HepG2 (cell line): ENCODE results near the gene ECHDC1. TPM values are rescaled to one million over a fixed set of nuclear protein-coding genes. Genes with fewer than 3 reads are reported as not detected.
A peak's percentile ranks its signal among the peaks of the same experiment; 100 is the strongest.

Experiments
- ATAD3A ChIP-seq: sonication (generic); formaldehyde crosslinking; IDR thresholded peaks from 2 replicates; pipeline ENCODE4 v1.4.0; 2020; ENCODE audit warnings: missing genetic modification reagents
- EP300 ChIP-seq, 3 experiments: sonication (generic) in 1 of 3; formaldehyde crosslinking in 1 of 3; IDR thresholded peaks; 2 replicates each; pipeline versions ENCODE4 v1.5.1 to v1.6.1; 2011 to 2020; ENCODE audit warnings: low read depth in 2 of 3, low read length in 2 of 3, borderline replicate concordance in 1 of 3, improper control_type of control experiment in 1 of 3, mild to moderate bottlenecking in 1 of 3, missing genetic modification reagents in 1 of 3, moderate library complexity in 1 of 3
- HNF4A ChIP-seq: sonication (generic); formaldehyde crosslinking; IDR thresholded peaks from 2 replicates; pipeline ENCODE4 v1.4.0; 2020; ENCODE audit warnings: missing genetic modification reagents
- NR2F1 ChIP-seq, 2 experiments: fragments of 450-650 bp in 1 of 2; formaldehyde crosslinking in 1 of 2; IDR thresholded peaks; 2 replicates each; pipeline versions ENCODE4 v1.5.0 to v1.6.1; 2016 to 2020; ENCODE audit warnings: mild to moderate bottlenecking in 1 of 2, missing compliant biosample characterization in 1 of 2, missing genetic modification reagents in 1 of 2, moderate library complexity in 1 of 2
- PHF8 ChIP-seq: sonication (generic); formaldehyde crosslinking; IDR thresholded peaks from 2 replicates; pipeline ENCODE4 v1.5.0; 2020; ENCODE audit warnings: missing genetic modification reagents
- RARG ChIP-seq: sonication (generic); formaldehyde crosslinking; IDR thresholded peaks from 2 replicates; pipeline ENCODE4 v1.4.0; 2020; ENCODE audit warnings: low read depth, mild to moderate bottlenecking, missing genetic modification reagents
- RFXANK ChIP-seq: IDR thresholded peaks from 2 replicates; pipeline ENCODE4 v1.6.1; 2016
- SNAI1 ChIP-seq: sonication (generic); formaldehyde crosslinking; IDR thresholded peaks from 2 replicates; pipeline ENCODE4 v1.5.0; 2020; ENCODE audit warnings: mild to moderate bottlenecking, missing genetic modification reagents, borderline replicate concordance
- SP140L ChIP-seq: sonication (generic); formaldehyde crosslinking; IDR thresholded peaks from 2 replicates; pipeline ENCODE4 v1.4.0; 2020; ENCODE audit warnings: missing genetic modification reagents, borderline replicate concordance
- ZFP36 ChIP-seq: fragments of 150-350 bp; IDR thresholded peaks from 2 replicates; pipeline ENCODE4 v1.6.1; 2018; ENCODE audit warnings: borderline replicate concordance, low read length, low read depth; ENCODE audit not compliant: partially characterized antibody
- ZNF124 ChIP-seq: sonication (generic); formaldehyde crosslinking; IDR thresholded peaks from 2 replicates; pipeline ENCODE4 v1.4.0; 2020; ENCODE audit warnings: missing genetic modification reagents
- ZNF232 ChIP-seq: sonication (generic); formaldehyde crosslinking; IDR thresholded peaks from 2 replicates; pipeline ENCODE4 v1.4.0; 2020; ENCODE audit warnings: missing genetic modification reagents, borderline replicate concordance
- ZNF530 ChIP-seq: sonication (generic); formaldehyde crosslinking; IDR thresholded peaks from 2 replicates; pipeline ENCODE4 v1.5.0; 2020; ENCODE audit warnings: low read depth, mild to moderate bottlenecking, missing genetic modification reagents
- polyA plus RNA-seq, 8 experiments: library from polyadenylated mRNA; depleted of rRNA in 3 of 8; stranded (reverse) in 7 of 8; unstranded in 1 of 8; fragments of >200 nt; fragmentation: Illumina TruSeq in 4 of 8; extraction: Trizol in 4 of 8; gene quantifications; 2 replicates each; pipeline versions ENCODE4 v1.2.1 to v1.2.3, GENCODE V29; 2011 to 2016; ENCODE audit warnings: low read depth in 4 of 8, missing spikeins in 1 of 8, mixed read lengths in 1 of 8; ENCODE audit not compliant: insufficient read depth in 1 of 8
- total RNA-seq, 5 experiments: library from RNA; depleted of rRNA; stranded (reverse); fragments of >200 nt; fragmentation: Illumina TruSeq; extraction: Trizol; gene quantifications; 2 replicates each; pipeline ENCODE4 v1.2.3, GENCODE V29; 2016; ENCODE audit warnings: low read depth in 1 of 5
- TF ChIP-seq, protein P1 (sequence below): IDR thresholded peaks from 2 replicates; pipeline ENCODE4 v1.6.1; 2016; ENCODE audit warnings: low read depth, control low read depth
- TF ChIP-seq, protein P2 (sequence below): sonication (generic); formaldehyde crosslinking; IDR thresholded peaks from 2 replicates; pipeline ENCODE4 v1.4.0; 2020; ENCODE audit warnings: missing genetic modification reagents
- TF ChIP-seq, protein P3 (sequence below): IDR thresholded peaks from 2 replicates; pipeline ENCODE4 v1.6.1; 2016
- TF ChIP-seq, protein P4 (sequence below): sonication (generic); formaldehyde crosslinking; IDR thresholded peaks from 2 replicates; pipeline ENCODE4 v1.4.0; 2020; ENCODE audit warnings: missing genetic modification reagents, borderline replicate concordance
- TF ChIP-seq, protein P5 (sequence below): sonication (generic); formaldehyde crosslinking; IDR thresholded peaks from 2 replicates; pipeline ENCODE4 v1.4.0; 2020; ENCODE audit warnings: missing genetic modification reagents

The ECHDC1 gene
- total and polyA plus RNA-seq, 2 of the 13 experiments (the other 11 are each of a cell fraction or from before 2014, with no cell fraction given), result 32.8 to 98.1 TPM

DNA sequence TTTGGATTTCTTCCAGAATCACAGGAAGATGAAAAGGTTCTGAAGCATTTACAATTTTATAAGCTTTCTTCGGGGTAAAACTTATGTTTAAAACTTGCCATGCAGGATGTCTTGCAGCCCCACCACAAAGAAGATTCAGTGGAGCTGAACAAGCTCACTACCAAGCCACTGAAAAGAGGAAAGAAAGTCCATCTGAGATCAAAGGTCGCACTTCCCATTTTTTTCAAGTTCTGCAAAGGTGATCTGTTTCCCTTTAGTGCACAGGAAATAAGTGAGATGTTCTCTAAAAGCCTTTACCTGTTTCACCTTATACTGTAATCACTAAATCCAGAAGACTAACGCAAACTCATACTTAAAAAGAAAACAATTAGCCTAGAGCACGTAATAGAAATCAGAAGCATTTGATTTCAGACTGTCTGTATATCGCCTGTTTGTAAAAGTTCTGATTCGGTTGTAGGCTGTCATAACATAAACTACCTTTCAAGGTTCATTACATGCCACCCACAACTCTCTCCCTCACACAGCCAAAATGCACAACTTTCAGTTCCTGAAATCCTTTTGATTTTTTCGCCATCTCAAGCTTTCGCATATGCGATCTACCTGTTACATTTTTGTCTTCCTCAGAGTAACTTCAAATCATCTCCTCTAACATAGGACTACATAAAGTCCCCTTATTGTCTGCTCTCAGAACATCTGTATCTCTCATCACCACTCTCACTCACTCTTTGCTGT is 1.8 kb downstream of the ECHDC1 start (continued):
- TF ChIP-seq, protein P1, sequence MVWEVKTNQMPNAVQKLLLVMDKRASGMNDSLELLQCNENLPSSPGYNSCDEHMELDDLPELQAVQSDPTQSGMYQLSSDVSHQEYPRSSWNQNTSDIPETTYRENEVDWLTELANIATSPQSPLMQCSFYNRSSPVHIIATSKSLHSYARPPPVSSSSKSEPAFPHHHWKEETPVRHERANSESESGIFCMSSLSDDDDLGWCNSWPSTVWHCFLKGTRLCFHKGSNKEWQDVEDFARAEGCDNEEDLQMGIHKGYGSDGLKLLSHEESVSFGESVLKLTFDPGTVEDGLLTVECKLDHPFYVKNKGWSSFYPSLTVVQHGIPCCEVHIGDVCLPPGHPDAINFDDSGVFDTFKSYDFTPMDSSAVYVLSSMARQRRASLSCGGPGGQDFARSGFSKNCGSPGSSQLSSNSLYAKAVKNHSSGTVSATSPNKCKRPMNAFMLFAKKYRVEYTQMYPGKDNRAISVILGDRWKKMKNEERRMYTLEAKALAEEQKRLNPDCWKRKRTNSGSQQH (CRISPR knock-in tag), result no peak
- TF ChIP-seq, protein P2, sequence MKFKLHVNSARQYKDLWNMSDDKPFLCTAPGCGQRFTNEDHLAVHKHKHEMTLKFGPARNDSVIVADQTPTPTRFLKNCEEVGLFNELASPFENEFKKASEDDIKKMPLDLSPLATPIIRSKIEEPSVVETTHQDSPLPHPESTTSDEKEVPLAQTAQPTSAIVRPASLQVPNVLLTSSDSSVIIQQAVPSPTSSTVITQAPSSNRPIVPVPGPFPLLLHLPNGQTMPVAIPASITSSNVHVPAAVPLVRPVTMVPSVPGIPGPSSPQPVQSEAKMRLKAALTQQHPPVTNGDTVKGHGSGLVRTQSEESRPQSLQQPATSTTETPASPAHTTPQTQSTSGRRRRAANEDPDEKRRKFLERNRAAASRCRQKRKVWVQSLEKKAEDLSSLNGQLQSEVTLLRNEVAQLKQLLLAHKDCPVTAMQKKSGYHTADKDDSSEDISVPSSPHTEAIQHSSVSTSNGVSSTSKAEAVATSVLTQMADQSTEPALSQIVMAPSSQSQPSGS (CRISPR knock-in tag), result no peak
- TF ChIP-seq EP300 (IDR thresholded peaks at IDR 0.05; ENCODE audit: low read depth in 2 of 2, low read length in 2 of 2) (no peak), EP300 (CRISPR knock-in tag; IDR thresholded peaks at IDR 0.05; ENCODE audit: borderline replicate concordance) (no peak), SP140L (CRISPR knock-in tag) (no peak), ZNF124 (CRISPR knock-in tag) (no peak), RARG (CRISPR knock-in tag) (no peak), RFXANK (CRISPR knock-in tag) (no peak), ZFP36 (no peak), NR2F1 (CRISPR knock-in tag; IDR thresholded peaks at IDR 0.05) (peak; percentile 10 to 29; a peak in 1 of 4 replicates), HNF4A (CRISPR knock-in tag) (peak; percentile 57), PHF8 (no peak), SNAI1 (CRISPR knock-in tag) (no peak), ATAD3A (no peak), ZNF530 (no peak), ZNF232 (CRISPR knock-in tag) (no peak)
- TF ChIP-seq, protein P3, sequence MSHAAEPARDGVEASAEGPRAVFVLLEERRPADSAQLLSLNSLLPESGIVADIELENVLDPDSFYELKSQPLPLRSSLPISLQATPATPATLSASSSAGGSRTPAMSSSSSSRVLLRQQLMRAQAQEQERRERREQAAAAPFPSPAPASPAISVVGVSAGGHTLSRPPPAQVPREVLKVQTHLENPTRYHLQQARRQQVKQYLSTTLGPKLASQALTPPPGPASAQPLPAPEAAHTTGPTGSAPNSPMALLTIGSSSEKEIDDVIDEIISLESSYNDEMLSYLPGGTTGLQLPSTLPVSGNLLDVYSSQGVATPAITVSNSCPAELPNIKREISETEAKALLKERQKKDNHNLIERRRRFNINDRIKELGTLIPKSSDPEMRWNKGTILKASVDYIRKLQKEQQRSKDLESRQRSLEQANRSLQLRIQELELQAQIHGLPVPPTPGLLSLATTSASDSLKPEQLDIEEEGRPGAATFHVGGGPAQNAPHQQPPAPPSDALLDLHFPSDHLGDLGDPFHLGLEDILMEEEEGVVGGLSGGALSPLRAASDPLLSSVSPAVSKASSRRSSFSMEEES (CRISPR knock-in tag), result no peak
- TF ChIP-seq, protein P4, sequence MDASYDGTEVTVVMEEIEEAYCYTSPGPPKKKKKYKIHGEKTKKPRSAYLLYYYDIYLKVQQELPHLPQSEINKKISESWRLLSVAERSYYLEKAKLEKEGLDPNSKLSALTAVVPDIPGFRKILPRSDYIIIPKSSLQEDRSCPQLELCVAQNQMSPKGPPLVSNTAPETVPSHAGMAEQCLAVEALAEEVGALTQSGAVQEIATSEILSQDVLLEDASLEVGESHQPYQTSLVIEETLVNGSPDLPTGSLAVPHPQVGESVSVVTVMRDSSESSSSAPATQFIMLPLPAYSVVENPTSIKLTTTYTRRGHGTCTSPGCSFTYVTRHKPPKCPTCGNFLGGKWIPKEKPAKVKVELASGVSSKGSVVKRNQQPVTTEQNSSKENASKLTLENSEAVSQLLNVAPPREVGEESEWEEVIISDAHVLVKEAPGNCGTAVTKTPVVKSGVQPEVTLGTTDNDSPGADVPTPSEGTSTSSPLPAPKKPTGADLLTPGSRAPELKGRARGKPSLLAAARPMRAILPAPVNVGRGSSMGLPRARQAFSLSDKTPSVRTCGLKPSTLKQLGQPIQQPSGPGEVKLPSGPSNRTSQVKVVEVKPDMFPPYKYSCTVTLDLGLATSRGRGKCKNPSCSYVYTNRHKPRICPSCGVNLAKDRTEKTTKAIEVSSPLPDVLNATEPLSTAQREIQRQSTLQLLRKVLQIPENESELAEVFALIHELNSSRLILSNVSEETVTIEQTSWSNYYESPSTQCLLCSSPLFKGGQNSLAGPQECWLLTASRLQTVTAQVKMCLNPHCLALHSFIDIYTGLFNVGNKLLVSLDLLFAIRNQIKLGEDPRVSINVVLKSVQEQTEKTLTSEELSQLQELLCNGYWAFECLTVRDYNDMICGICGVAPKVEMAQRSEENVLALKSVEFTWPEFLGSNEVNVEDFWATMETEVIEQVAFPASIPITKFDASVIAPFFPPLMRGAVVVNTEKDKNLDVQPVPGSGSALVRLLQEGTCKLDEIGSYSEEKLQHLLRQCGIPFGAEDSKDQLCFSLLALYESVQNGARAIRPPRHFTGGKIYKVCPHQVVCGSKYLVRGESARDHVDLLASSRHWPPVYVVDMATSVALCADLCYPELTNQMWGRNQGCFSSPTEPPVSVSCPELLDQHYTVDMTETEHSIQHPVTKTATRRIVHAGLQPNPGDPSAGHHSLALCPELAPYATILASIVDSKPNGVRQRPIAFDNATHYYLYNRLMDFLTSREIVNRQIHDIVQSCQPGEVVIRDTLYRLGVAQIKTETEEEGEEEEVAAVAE (CRISPR knock-in tag), result no peak
- TF ChIP-seq, protein P5, sequence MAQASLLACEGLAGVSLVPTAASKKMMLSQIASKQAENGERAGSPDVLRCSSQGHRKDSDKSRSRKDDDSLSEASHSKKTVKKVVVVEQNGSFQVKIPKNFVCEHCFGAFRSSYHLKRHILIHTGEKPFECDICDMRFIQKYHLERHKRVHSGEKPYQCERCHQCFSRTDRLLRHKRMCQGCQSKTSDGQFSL (CRISPR knock-in tag), result no peak
